ENCODE data around the gene IMMT.

GRCh38 chr2:86213056-86213455 lies 17.8 kb upstream of the IMMT start:
- TF ChIP-seq, protein P1, sequence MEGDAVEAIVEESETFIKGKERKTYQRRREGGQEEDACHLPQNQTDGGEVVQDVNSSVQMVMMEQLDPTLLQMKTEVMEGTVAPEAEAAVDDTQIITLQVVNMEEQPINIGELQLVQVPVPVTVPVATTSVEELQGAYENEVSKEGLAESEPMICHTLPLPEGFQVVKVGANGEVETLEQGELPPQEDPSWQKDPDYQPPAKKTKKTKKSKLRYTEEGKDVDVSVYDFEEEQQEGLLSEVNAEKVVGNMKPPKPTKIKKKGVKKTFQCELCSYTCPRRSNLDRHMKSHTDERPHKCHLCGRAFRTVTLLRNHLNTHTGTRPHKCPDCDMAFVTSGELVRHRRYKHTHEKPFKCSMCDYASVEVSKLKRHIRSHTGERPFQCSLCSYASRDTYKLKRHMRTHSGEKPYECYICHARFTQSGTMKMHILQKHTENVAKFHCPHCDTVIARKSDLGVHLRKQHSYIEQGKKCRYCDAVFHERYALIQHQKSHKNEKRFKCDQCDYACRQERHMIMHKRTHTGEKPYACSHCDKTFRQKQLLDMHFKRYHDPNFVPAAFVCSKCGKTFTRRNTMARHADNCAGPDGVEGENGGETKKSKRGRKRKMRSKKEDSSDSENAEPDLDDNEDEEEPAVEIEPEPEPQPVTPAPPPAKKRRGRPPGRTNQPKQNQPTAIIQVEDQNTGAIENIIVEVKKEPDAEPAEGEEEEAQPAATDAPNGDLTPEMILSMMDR (conservative IDR thresholded peaks at IDR 0.05; ENCODE audit: low read depth, low read length): no peak
- no peak for TF ChIP-seq EZH2 (IDR thresholded peaks at IDR 0.05; ENCODE audit: borderline replicate concordance, low read depth, low read length, poor library complexity, severe bottlenecking)

Data from A673 (cell line).